ENCODE measurements around the gene ARSG.
"Not testable (repeated sequence)": the region's sequence is repeated elsewhere in the genome, so short reads cannot be mapped to it uniquely, and the experiment has no call there.

ARSG gene

GRCh38 chr17:68255151-68255550 is 36.1 kb upstream of the ARSG start:
- TF ChIP-seq, protein P1, sequence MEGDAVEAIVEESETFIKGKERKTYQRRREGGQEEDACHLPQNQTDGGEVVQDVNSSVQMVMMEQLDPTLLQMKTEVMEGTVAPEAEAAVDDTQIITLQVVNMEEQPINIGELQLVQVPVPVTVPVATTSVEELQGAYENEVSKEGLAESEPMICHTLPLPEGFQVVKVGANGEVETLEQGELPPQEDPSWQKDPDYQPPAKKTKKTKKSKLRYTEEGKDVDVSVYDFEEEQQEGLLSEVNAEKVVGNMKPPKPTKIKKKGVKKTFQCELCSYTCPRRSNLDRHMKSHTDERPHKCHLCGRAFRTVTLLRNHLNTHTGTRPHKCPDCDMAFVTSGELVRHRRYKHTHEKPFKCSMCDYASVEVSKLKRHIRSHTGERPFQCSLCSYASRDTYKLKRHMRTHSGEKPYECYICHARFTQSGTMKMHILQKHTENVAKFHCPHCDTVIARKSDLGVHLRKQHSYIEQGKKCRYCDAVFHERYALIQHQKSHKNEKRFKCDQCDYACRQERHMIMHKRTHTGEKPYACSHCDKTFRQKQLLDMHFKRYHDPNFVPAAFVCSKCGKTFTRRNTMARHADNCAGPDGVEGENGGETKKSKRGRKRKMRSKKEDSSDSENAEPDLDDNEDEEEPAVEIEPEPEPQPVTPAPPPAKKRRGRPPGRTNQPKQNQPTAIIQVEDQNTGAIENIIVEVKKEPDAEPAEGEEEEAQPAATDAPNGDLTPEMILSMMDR (IDR thresholded peaks at IDR 0.05; ENCODE audit: borderline replicate concordance, insufficient read depth, low read depth, low read length), result no peak
- no peak overlapping the region for H3K4me3 ChIP-seq (ENCODE audit: low read depth, low read length)

DNA sequence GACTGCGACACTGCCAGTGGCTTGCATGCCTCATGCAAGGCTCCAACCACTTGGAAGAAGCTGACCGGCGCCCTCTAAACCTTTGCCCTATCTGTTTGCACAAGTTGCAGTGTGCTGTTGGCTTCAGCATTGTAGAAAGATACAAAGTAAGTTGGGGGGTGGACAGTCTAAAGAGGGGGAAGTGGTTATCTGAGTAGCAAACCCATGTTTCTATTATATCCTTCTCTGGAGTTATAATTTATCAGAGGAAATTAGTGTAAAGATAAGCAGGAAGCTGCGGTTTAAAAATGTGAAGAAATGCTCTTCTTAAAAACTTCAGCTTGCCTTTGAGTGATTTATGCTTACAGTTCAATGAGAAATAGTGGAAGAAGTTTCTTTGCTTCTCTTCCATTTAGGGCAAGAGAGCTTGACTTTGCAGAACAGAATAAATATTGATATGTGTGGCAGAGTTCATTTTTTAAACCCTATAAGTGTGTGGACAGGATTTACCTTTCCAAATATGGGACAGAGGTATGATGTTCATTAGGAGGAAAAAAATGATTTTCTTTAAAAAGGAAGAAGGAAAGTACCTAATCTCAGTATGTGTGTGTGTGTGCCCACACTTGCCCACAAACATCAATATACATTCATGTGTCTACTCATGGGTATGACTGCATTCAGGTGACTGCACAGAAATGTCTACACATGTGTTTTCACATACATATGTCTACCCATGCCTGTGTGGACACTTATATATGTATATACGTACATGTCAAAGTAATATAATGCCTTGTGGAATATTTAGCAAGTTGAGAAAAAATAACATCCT is 35.4 kb upstream of the ARSG start:
- H3K4me3 ChIP-seq (ENCODE audit: low read depth, low read length), result no peak overlapping the region
- TF ChIP-seq, protein P1 (IDR thresholded peaks at IDR 0.05; ENCODE audit: borderline replicate concordance, insufficient read depth, low read depth, low read length), result no peak

GRCh38 chr17:68256701-68257100 is 34.6 kb upstream of the ARSG start:
- not testable (repeated sequence) for H3K4me3 ChIP-seq (ENCODE audit: low read depth, low read length)

- TF ChIP-seq, protein P1 (IDR thresholded peaks at IDR 0.05; ENCODE audit: borderline replicate concordance, insufficient read depth, low read depth, low read length), result no peak
- no peak overlapping the region for H3K4me3 ChIP-seq (ENCODE audit: low read depth, low read length)
Measured at GRCh38 chr17:68257934-68258333, 33.4 kb upstream of the ARSG start.

DNA sequence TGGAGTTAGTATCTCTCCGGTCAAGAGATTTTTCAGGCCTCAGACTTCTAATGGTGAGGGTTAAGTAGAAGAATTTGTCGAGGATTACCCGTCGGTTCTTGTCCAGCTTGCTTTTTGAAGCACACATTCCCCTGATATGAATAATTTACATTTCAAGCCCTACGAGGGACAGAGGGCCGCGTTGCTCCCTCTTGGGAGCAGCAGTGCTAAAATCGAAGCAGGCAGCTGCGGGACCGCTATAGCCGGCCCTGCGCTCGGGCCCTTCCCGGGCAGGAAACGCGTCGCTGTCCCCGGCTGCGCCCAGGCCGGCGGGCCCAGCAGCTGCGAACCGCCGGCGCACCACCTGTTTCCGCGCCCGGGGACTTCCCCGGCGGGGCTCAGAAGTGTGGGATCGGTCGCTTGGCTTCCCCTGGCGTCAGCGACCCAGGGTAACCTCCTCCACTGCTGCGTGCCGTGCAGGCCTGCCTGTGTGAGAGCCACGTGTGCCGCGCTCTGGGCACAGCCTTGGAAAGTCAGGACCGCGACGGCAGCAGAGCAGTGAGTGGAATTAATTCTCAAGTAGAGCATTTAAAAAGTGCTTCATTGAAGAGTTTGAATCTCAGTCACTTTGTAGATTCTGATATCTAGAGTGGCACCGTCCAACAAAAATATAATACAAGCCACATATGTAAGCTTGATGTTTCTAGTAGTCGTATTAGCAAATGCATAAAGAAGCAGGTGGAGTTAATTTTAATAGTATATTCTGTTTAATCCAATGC is 32.2 kb upstream of the ARSG start:
- H3K4me3 ChIP-seq (ENCODE audit: low read depth, low read length), result not testable (repeated sequence)

DNA sequence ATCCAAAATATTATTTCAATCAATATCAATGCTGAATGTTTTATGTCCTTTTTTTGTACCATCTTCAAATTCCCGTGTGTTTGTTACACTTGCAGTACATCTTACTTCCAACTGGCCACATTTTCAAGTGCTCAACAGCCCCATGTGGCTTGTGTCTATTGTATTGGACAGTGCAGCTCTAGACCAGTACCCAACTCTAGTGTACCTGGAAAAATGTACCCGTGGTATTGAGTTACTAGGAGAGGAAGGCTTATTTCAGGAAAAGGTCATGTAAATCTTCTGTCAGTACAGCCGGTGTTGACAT is 31.7 kb upstream of the ARSG start:
- not testable (repeated sequence) for H3K4me3 ChIP-seq (ENCODE audit: low read depth, low read length)

DNA sequence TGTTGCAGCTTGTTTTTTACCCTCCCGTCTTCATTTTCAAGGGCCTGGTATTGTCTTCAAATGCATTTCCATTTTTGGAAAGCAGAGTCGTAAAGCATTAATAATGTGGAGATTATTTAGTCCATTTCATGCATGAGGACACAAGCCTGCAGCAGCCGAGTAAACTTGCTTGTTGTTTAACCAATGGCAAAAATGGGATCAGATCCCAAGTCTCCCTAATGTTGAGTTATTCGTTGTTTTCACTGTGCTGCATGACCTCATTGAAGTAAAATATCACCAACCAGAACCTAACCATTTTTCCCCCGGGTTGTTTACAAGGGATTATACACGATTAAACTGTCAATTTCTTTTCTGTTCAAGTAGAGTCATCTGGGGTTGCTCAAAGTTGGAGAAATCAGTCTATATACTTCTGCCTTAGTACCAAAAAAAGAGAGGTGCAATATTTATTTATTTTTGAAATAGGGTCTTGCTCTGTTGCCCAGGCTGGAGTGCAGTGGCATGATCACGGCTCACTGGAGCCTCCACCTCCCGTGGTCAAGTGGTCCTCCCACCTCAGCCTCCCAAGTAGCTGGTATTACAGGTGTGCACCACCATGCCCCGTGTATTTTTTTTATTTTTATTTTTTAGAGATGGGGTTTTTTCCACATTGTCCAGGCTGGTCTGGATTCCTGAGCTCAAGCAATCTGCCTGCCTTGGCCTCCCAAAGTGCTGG is 31.1 kb upstream of the ARSG start:
- no peak overlapping the region for H3K4me3 ChIP-seq (ENCODE audit: low read depth, low read length)
- TF ChIP-seq, protein P1 (IDR thresholded peaks at IDR 0.05; ENCODE audit: borderline replicate concordance, insufficient read depth, low read depth, low read length), result no peak

- H3K4me3 ChIP-seq (ENCODE audit: low read depth, low read length), result not testable (repeated sequence)
Measured at GRCh38 chr17:68262467-68262866, 28.8 kb upstream of the ARSG start.

DNA sequence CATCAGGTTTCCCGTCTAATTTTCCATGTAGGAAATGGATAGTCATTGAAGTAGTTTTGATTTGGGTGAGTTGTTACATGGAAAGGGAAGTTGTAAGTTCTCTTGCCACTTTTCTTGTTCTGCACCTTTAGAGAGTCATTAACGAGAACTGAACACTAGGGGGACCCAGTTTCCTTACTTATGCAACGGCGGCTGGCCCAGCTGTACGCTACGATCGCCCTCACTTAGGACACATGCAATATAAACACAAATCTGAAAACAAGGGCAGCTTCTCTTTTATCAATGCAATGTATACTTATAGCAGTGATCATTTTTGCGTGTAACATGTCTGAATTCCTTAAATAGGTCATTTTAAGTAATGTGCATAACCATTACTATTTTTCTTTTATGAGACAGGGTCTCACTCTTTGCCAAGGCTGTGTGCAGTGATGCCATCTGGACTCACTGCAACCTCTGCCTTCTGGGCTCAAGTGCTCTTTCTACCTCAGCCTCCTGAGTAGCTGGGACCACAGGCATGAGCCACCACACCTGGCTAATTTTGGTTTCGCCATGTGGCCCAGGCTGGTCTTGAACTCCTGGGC is 28.1 kb upstream of the ARSG start:
- not testable (repeated sequence) for H3K4me3 ChIP-seq (ENCODE audit: low read depth, low read length)

DNA sequence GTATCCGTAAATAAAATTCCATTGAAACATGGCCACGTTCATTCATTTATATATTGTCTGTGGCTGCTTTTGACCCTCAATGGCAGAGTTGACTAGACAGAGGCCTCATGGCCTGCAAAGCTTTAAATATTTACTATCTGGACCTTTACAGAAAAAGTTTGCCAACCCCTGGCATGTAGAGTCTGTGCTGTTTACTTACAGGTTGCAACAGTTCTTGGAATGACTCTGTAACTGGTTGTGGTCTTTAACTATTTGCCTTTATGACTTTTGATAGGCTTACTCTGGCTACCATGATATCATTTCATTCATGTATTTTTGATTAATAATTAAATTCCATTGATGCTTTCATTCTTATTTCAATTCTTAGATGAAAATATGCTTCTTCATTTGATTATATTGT is 25.5 kb upstream of the ARSG start:
- H3K4me3 ChIP-seq (ENCODE audit: low read depth, low read length), result not testable (repeated sequence)

All from GM12875 (cell line).